Fibroblast of lung (primary cell): Measurements from ENCODE around the gene POP7.

ENCODE experiments used
- CTCF ChIP-seq, 2 donors: IDR thresholded peaks in 1 of 2; conservative IDR thresholded peaks in 1 of 2; 1 replicate in 1 of 2; 2 replicates in 1 of 2; pipeline ENCODE4 v1.5.1; 2011 to 2012; ENCODE audit warnings: low read length in 2 of 2, control low read depth in 1 of 2, inconsistent platforms in 1 of 2, low read depth in 1 of 2, mild to moderate bottlenecking in 1 of 2
- EZH2 ChIP-seq: IDR thresholded peaks from 2 replicates; pipeline ENCODE4 v1.5.1; 2012; ENCODE audit warnings: low read length, control low read depth, mild to moderate bottlenecking; ENCODE audit errors: missing control alignments

GRCh38 chr7:100680576-100681271 lies 25.2 kb upstream of the POP7 start:
- TF ChIP-seq CTCF (conservative IDR thresholded peaks at IDR 0.05 in 1 of 2, IDR thresholded peaks at IDR 0.05 in 1 of 2; ENCODE audit: low read depth in 1 of 2, low read length in 2 of 2), result no peak
- TF ChIP-seq EZH2, result no peak
